ENCODE results near the gene CLCF1.

CLCF1 gene

GRCh38 chr11:67395555-67396258 is 22.3 kb upstream of the CLCF1 start:
- no peak for DNase-seq (ENCODE audit: low read depth, low spot score)

- no peak for DNase-seq (ENCODE audit: low read depth, low spot score)
Observed at GRCh38 chr11:67393990-67394389, 20.6 kb upstream of the CLCF1 start.

GRCh38 chr11:67393437-67393836 is 20.0 kb upstream of the CLCF1 start:
- no peak for DNase-seq (ENCODE audit: low read depth, low spot score)

- DNase-seq (ENCODE audit: low read depth, low spot score): no peak
Observed at GRCh38 chr11:67392183-67392715, 18.9 kb upstream of the CLCF1 start.

- DNase-seq (ENCODE audit: low read depth, low spot score): peak; percentile 84
Observed at GRCh38 chr11:67391304-67392182, 18.1 kb upstream of the CLCF1 start, which contains the start of gene RAD9A. RAD9A (plus strand) TSS chr11:67391986; CDS start chr11:67392045, 59 bp downstream.

- no peak for DNase-seq (ENCODE audit: low read depth, low spot score)
Observed at GRCh38 chr11:67390947-67391303, 17.5 kb upstream of the CLCF1 start.

- no peak for DNase-seq (ENCODE audit: low read depth, low spot score)
Observed at GRCh38 chr11:67389477-67389876, 16.1 kb upstream of the CLCF1 start.

- no peak for DNase-seq (ENCODE audit: low read depth, low spot score)
Observed at GRCh38 chr11:67387518-67387917, 14.1 kb upstream of the CLCF1 start.

GRCh38 chr11:67387069-67387468 is 13.7 kb upstream of the CLCF1 start:
- DNase-seq (ENCODE audit: low read depth, low spot score): no peak

- no peak for DNase-seq (ENCODE audit: low read depth, low spot score)
Observed at GRCh38 chr11:67384851-67385366, 11.5 kb upstream of the CLCF1 start.

GRCh38 chr11:67382276-67383136 is 9.1 kb upstream of the CLCF1 start:
- peak; percentile 73 for DNase-seq (ENCODE audit: low read depth, low spot score)

GRCh38 chr11:67381244-67381972 is 8.0 kb upstream of the CLCF1 start:
- DNase-seq (ENCODE audit: low read depth, low spot score): no peak

- no peak for DNase-seq (ENCODE audit: low read depth, low spot score)
Observed at GRCh38 chr11:67379061-67380058, 6.0 kb upstream of the CLCF1 start.

- no peak for DNase-seq (ENCODE audit: low read depth, low spot score)
Observed at GRCh38 chr11:67378544-67378943, 5.1 kb upstream of the CLCF1 start.

- DNase-seq (ENCODE audit: low read depth, low spot score): no peak
Observed at GRCh38 chr11:67376873-67377808, 3.7 kb upstream of the CLCF1 start.

- no peak for DNase-seq (ENCODE audit: low read depth, low spot score)
Observed at GRCh38 chr11:67376063-67376820, 2.8 kb upstream of the CLCF1 start.

- no peak for DNase-seq (ENCODE audit: low read depth, low spot score)
Observed at GRCh38 chr11:67375320-67376055, 2.1 kb upstream of the CLCF1 start.

Data from activated naive CD8-positive, alpha-beta T cell treated with anti-CD3 and anti-CD28 coated beads, Interleukin-2, amount 50 U/mL, for 16 hours (primary cell).